ES-I3 (cell line): ENCODE data around the gene CLIC4.
"Not testable (repeated sequence)": the region's sequence is repeated elsewhere in the genome, so short reads cannot be mapped to it uniquely, and the experiment has no call there.

Experiments used
- H3K36me3 ChIP-seq: 2 replicates; pipeline ENCODE4 v1.6.1; 2013; ENCODE audit warnings: mild to moderate bottlenecking, low read length, control low read depth, moderate library complexity; ENCODE audit not compliant: insufficient read depth
- H3K4me1 ChIP-seq: 2 replicates; pipeline ENCODE4 v1.6.1; 2013; ENCODE audit warnings: mild to moderate bottlenecking, control low read depth, low read length; ENCODE audit not compliant: insufficient read depth
- H3K9ac ChIP-seq: 2 replicates; pipeline ENCODE4 v1.6.1; 2013; ENCODE audit warnings: low read depth, mild to moderate bottlenecking, low read length, moderate library complexity
- H3K9me3 ChIP-seq: 2 replicates; pipeline ENCODE4 v1.6.1; 2013; ENCODE audit warnings: mild to moderate bottlenecking, low read length, moderate library complexity; ENCODE audit not compliant: control insufficient read depth, insufficient read depth

The CLIC4 gene

DNA sequence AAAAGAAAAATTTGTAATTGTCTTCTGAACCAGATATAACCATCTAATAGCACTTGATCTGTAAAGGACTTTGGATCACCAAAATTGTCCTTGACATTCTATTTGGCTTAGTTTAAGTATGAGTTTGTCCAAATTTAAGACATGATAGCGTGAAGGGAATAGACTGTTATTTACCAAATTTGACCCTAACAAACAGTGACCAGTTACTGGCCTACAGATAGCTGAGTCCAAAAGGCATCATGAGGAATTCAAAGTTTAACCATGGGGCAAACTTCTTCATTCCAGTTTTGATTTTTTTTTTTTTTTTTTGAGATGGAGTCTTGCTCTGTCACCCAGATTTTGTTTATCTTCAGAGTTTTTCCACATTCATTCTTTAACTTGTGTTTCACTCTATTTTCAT, 38.5 kb downstream of the CLIC4 start:
- Histone ChIP-seq H3K4me1 (0 out of 2 replicates have a peak, but pooled peaks cover 3% of the 10 kb centered on the region), H3K9ac (no peak overlapping the region), H3K9me3 (no peaks in the 10 kb centered on the region), H3K36me3 (no peaks in the 10 kb centered on the region)

- H3K36me3 ChIP-seq: no peaks in the 10 kb centered on the region
- H3K4me1 ChIP-seq: 0 out of 2 replicates have a peak, but pooled peaks cover 3% of the 10 kb centered on the region
- H3K9me3 ChIP-seq: no peaks in the 10 kb centered on the region
- no peak overlapping the region for H3K9ac ChIP-seq
Observed at GRCh38 chr1:24786191-24786590, 40.9 kb downstream of the CLIC4 start.

DNA sequence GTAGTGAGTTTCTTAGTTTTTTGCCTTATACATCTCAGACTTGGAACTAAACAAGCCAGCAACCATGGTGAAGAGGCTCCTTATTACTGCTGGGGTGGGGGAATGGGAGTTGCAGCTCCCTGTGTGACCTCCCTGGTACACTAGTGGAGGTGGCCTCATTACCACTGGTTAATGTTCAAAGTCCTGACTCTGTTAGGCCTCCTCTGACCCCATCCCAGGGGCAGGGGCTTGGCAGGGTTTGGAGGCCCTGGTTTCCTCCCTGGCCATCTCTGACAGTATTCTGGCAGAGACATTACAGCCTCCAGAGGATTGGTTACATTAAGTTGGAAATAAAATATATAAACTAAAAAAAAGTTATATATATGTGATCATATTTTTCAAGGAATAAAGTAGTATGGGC, 45.2 kb downstream of the CLIC4 start:
- Histone ChIP-seq H3K9me3 (no peaks in the 10 kb centered on the region), H3K36me3 (no peaks in the 10 kb centered on the region), H3K4me1 (no peaks in the 10 kb centered on the region), H3K9ac (no peak overlapping the region)

DNA sequence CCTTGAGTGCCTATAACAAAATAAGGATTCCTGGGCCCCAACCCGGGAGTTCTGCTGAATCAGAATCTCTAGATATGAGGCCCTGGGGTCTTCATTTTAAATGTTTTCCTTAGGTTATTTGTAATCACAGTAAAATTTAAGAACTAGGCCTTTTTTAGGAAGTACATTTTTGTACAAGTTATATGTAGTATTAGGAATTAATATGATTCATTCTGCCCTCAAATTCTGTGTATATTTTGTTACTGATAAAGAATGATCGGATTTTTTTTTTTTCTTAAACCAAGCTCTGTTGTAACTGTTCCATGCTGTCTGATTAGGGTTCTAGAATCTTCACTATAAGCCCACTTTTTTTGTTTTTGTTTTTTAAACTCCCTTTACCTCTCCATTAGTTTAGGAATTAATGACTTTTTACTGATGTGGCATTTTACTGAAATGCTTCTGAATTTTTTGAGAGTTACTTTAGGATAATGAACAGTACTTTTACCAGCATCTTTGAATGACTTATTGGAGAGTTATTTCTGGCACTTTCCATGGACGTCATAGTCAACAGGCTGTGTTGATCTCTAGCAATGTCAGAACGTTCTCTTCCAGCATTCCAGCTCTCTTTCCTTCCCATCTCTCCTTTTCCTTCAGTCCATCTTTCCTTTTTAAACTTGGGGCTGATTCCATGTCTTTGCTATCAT, 48.3 kb downstream of the CLIC4 start:
- Histone ChIP-seq H3K4me1 (no peaks in the 10 kb centered on the region), H3K9me3 (peaks cover 6% of the 10 kb centered on the region; the same call in 1 of the 2 replicates), H3K9ac (no peak overlapping the region), H3K36me3 (peaks cover 7% of the 10 kb centered on the region)

GRCh38 chr1:24794130-24794502, 48.9 kb downstream of the CLIC4 start:
- H3K9ac ChIP-seq, H3K36me3 ChIP-seq, H3K4me1 ChIP-seq, H3K9me3 ChIP-seq: not testable (repeated sequence)

- Histone ChIP-seq H3K36me3 (peaks cover 7% of the 10 kb centered on the region), H3K9me3 (peaks cover 6% of the 10 kb centered on the region; the same call in 1 of the 2 replicates), H3K9ac (no peak overlapping the region), H3K4me1 (no peaks in the 10 kb centered on the region)
Observed at GRCh38 chr1:24795236-24795635, 50.0 kb downstream of the CLIC4 start.

DNA sequence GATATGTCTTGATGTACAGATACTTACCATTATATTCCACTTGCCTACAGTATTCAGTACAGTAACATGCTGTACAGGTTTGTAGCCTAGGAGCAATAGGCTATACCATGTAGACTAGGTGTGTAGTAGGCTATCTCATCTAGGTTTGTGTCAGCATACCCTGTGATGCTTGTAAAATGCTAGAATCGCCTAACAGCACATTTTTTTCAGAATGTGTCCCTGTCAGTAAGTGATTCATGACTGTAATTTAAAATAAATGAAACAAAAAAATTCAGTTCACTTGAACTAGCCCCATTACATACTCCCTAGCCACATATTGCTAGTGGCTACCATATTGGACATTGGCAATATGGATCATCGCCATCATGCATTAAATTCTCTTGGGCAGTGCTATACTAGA, 51.3 kb downstream of the CLIC4 start:
- H3K36me3 ChIP-seq: peaks cover 7% of the 10 kb centered on the region
- H3K4me1 ChIP-seq: no peaks in the 10 kb centered on the region
- peaks cover 6% of the 10 kb centered on the region; the same call in 1 of the 2 replicates for H3K9me3 ChIP-seq
- no peak overlapping the region for H3K9ac ChIP-seq

GRCh38 chr1:24799242-24799641, 54.0 kb downstream of the CLIC4 start:
- not testable (repeated sequence) for H3K9me3 ChIP-seq, H3K4me1 ChIP-seq, H3K9ac ChIP-seq, H3K36me3 ChIP-seq

GRCh38 chr1:24801176-24801575, 55.9 kb downstream of the CLIC4 start:
- Histone ChIP-seq H3K36me3 (peaks cover 7% of the 10 kb centered on the region), H3K9me3 (peaks cover 6% of the 10 kb centered on the region; the same call in 1 of the 2 replicates), H3K4me1 (no peaks in the 10 kb centered on the region), H3K9ac (no peak overlapping the region)

DNA sequence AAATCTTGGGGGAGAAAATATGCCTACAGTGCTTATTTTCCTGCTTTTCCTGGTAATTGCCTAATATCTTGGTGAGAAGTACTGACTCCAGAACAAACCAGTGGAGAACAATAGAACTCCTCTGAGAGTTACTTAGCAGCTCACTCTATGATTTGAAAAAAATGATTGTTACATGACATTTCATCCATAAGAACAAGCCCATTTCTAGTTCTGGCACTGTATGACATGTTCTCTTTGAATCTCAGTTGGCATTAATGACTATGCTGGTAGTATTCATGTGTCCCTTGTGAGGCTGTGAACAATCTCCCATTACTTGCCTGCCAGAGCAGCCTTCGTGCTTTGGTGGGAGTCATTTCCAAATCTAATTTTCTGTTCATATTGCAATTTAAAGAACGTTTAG, 58.0 kb downstream of the CLIC4 start:
- H3K9me3 ChIP-seq: no peaks in the 10 kb centered on the region
- H3K36me3 ChIP-seq: no peaks in the 10 kb centered on the region; the same call in 1 of the 2 replicates
- no peaks in the 10 kb centered on the region; the same call in 1 of the 2 replicates for H3K4me1 ChIP-seq
- H3K9ac ChIP-seq: no peak overlapping the region

- Histone ChIP-seq H3K36me3 (no peaks in the 10 kb centered on the region; the same call in 1 of the 2 replicates), H3K4me1 (no peaks in the 10 kb centered on the region; the same call in 1 of the 2 replicates), H3K9me3 (no peaks in the 10 kb centered on the region), H3K9ac (no peak overlapping the region)
Observed at GRCh38 chr1:24803987-24804530, 58.8 kb downstream of the CLIC4 start.

DNA sequence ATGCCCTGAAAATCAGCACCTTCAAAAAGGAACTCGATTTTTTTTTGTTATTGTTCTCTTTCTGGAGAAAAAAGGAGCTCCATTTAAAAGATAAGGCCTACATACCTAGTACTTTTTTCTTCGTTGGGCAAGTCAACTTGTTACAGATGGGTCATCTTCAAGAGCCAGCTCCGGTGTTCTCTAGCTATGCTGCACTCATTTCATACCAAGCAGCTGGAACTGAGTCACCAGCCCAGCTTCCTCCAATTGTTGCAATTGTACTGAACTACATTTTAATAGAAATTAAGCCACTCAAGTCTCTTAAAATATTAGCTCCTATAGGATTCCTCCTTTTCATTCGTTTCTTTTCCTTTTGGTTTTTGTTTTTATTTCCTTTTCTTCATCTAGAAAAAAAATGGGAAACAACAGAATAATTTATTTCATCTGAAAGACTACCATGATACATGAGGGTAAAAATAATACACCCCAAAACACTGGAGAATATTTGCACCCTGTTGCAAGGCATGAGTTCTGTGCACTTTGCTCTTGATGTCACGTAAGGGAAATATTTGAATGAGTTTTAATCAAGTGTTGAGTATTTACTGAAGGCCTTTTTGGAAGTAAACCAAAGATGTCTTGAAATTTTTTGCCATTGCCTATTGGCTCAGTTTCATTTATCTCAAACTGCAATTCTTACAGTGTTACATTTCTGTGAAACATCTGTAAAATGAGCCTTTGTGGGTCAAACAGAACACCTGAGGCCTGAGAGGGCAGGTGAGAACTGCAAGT, 60.5 kb downstream of the CLIC4 start:
- H3K9ac ChIP-seq: no peak overlapping the region
- H3K36me3 ChIP-seq: no peaks in the 10 kb centered on the region; the same call in 1 of the 2 replicates
- no peaks in the 10 kb centered on the region; the same call in 1 of the 2 replicates for H3K4me1 ChIP-seq
- H3K9me3 ChIP-seq: no peaks in the 10 kb centered on the region

DNA sequence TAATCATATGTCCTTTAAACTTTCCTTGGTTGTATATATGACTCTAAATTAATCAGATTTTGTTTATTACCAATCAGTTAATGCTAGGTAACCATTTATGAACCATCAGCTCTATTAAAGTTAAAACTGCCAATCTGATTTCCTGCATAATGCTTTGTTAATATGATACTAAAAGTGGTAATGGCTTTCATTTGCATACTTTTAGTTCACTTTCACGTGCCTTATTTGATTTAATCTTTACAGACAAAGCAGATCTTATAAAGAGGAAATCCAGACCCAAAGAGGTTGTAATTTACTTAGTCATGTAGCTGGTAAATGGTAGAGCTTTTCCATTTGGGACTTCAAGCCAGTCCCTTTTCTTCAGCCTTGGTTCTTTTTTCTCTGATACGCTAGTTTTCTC, 61.3 kb downstream of the CLIC4 start:
- no peaks in the 10 kb centered on the region; the same call in 1 of the 2 replicates for H3K36me3 ChIP-seq
- no peaks in the 10 kb centered on the region for H3K9me3 ChIP-seq
- H3K4me1 ChIP-seq: no peaks in the 10 kb centered on the region; the same call in 1 of the 2 replicates

DNA sequence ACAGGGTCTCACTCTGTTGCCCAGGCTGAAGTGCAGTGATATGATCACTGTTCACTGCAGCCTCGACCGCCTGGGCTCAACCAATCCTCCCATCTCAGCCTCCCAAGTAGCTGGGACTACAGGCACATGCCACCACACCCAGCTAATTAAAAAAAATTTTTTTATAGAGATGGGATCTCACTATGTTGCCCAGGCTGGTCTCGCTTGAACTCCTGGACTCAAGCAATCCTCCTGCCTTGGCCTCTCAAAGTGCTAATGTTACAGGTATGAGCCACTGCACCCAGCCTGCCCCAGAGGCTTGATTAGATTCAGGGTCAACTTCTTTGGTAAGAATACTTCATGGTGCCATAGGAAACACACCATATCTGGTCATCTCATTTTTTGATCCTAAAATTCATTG, 66.2 kb downstream of the CLIC4 start:
- H3K4me1 ChIP-seq, H3K36me3 ChIP-seq, H3K9ac ChIP-seq, H3K9me3 ChIP-seq: not testable (repeated sequence)

More for the DNA sequence above, 61.3 kb downstream of the CLIC4 start:
- H3K9ac ChIP-seq: no peak overlapping the region

DNA sequence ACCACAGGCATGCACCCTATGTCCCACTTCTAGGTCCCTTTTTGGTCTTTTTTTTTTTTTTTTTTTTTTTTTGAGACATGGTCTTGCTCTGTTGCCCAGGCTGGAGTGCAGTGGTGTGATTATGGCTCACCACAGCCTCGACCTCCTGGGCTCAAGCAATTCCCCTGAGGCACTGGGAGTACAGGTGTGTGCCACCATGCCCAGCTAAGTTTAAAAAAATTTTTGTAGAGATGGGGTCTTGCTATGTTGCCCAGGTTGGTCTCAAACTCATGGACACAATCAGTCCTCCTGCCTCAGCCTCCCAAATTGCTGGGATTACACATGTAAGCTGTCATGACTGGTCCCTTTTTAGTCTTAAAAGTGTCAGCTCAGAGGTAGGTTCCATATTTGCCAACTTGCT, 75.0 kb downstream of the CLIC4 start:
- not testable (repeated sequence) for H3K9me3 ChIP-seq, H3K36me3 ChIP-seq, H3K4me1 ChIP-seq, H3K9ac ChIP-seq
